ENCODE measurements around the gene CTAGE4. TPM values are rescaled to one million over a fixed set of nuclear protein-coding genes. Genes with fewer than 3 reads are reported as not detected.
"Not testable (repeated sequence)": the region's sequence is repeated elsewhere in the genome, so short reads cannot be mapped to it uniquely, and the experiment has no call there.

The CTAGE4 gene
- total and polyA plus RNA-seq, 4 donors, result 1.5 to 4.3 (median 2.0) TPM; not detected in 1

GRCh38 chr7:144223675-144224074 is 40.4 kb downstream of the CTAGE4 start:
- ATAC-seq (ENCODE audit: low FRiP score); H3K9me3 ChIP-seq (ENCODE audit: control insufficient read depth, low read length); H3K27me3 ChIP-seq (ENCODE audit: control insufficient read depth in 1 of 2, insufficient read depth in 2 of 2, low read length in 1 of 2); H3K27ac ChIP-seq (ENCODE audit: low read depth in 1 of 2, low read length in 2 of 2); intact Hi-C loops (cut with DNase I); H3K36me3 ChIP-seq (ENCODE audit: control insufficient read depth in 1 of 2, insufficient read depth in 2 of 2, low read length in 1 of 2); H3K4me1 ChIP-seq (ENCODE audit: control insufficient read depth in 1 of 2, insufficient read depth in 2 of 2, low read length in 2 of 2); H3K4me3 ChIP-seq (ENCODE audit: low read length in 2 of 2); DNase-seq: not testable (repeated sequence)

- H3K4me1 ChIP-seq (ENCODE audit: control insufficient read depth in 1 of 2, insufficient read depth in 2 of 2, low read length in 2 of 2); DNase-seq; H3K4me3 ChIP-seq (ENCODE audit: low read length in 2 of 2); H3K27me3 ChIP-seq (ENCODE audit: control insufficient read depth in 1 of 2, insufficient read depth in 2 of 2, low read length in 1 of 2); H3K27ac ChIP-seq (ENCODE audit: low read depth in 1 of 2, low read length in 2 of 2); H3K36me3 ChIP-seq (ENCODE audit: control insufficient read depth in 1 of 2, insufficient read depth in 2 of 2, low read length in 1 of 2); H3K9me3 ChIP-seq (ENCODE audit: control insufficient read depth, low read length); intact Hi-C loops (cut with DNase I): not testable (repeated sequence)
- WGBS, 2 donors, result 76 to 77% methylated on average over 3 of the region's 4 CpGs
- ATAC-seq (ENCODE audit: low FRiP score), result peak; percentile 70
Measured at GRCh38 chr7:144226866-144227265, 43.6 kb downstream of the CTAGE4 start.

- intact Hi-C loops (cut with DNase I); H3K9me3 ChIP-seq (ENCODE audit: control insufficient read depth, low read length); H3K27me3 ChIP-seq (ENCODE audit: control insufficient read depth in 1 of 2, insufficient read depth in 2 of 2, low read length in 1 of 2); H3K27ac ChIP-seq (ENCODE audit: low read depth in 1 of 2, low read length in 2 of 2); H3K4me1 ChIP-seq (ENCODE audit: control insufficient read depth in 1 of 2, insufficient read depth in 2 of 2, low read length in 2 of 2); H3K4me3 ChIP-seq (ENCODE audit: low read length in 2 of 2); H3K36me3 ChIP-seq (ENCODE audit: control insufficient read depth in 1 of 2, insufficient read depth in 2 of 2, low read length in 1 of 2): not testable (repeated sequence)
- 94 to 95% methylated on average over 1 of the region's 3 CpGs for WGBS, 2 donors
- peak in 1 of 2 donors; percentile 65 for DNase-seq
- peak; percentile 65 for ATAC-seq (ENCODE audit: low FRiP score)
Measured at GRCh38 chr7:144228810-144229209, 45.5 kb downstream of the CTAGE4 start.

- H3K27ac ChIP-seq (ENCODE audit: low read depth in 1 of 2, low read length in 2 of 2); DNase-seq; H3K4me1 ChIP-seq (ENCODE audit: control insufficient read depth in 1 of 2, insufficient read depth in 2 of 2, low read length in 2 of 2); H3K9me3 ChIP-seq (ENCODE audit: control insufficient read depth, low read length); H3K4me3 ChIP-seq (ENCODE audit: low read length in 2 of 2); H3K36me3 ChIP-seq (ENCODE audit: control insufficient read depth in 1 of 2, insufficient read depth in 2 of 2, low read length in 1 of 2); ATAC-seq (ENCODE audit: low FRiP score); intact Hi-C loops (cut with DNase I); H3K27me3 ChIP-seq (ENCODE audit: control insufficient read depth in 1 of 2, insufficient read depth in 2 of 2, low read length in 1 of 2): not testable (repeated sequence)
- WGBS, 2 donors, result no CpG with 5 or more reads among the region's 2 CpGs
Measured at GRCh38 chr7:144231027-144231426, 47.8 kb downstream of the CTAGE4 start.

- H3K27me3 ChIP-seq (ENCODE audit: control insufficient read depth in 1 of 2, insufficient read depth in 2 of 2, low read length in 1 of 2); ATAC-seq (ENCODE audit: low FRiP score); intact Hi-C loops (cut with DNase I); H3K4me1 ChIP-seq (ENCODE audit: control insufficient read depth in 1 of 2, insufficient read depth in 2 of 2, low read length in 2 of 2); H3K36me3 ChIP-seq (ENCODE audit: control insufficient read depth in 1 of 2, insufficient read depth in 2 of 2, low read length in 1 of 2); H3K4me3 ChIP-seq (ENCODE audit: low read length in 2 of 2); H3K27ac ChIP-seq (ENCODE audit: low read depth in 1 of 2, low read length in 2 of 2); H3K9me3 ChIP-seq (ENCODE audit: control insufficient read depth, low read length); DNase-seq: not testable (repeated sequence)
- 88 to 93% methylated on average over 1 of the region's 1 CpG for WGBS, 2 donors
Measured at GRCh38 chr7:144233039-144233438, 49.8 kb downstream of the CTAGE4 start.

Other genes starting within 250 kb of the CTAGE4 start
- not detected for gene OR2F2, start 248.2 kb upstream of the CTAGE4 start, total RNA-seq
- gene OR2F2, start 248.2 kb upstream of the CTAGE4 start, polyA plus RNA-seq, result not detected
- gene OR2F1, start 228.6 kb upstream of the CTAGE4 start, total RNA-seq, result not detected
- not detected for gene OR2F1, start 228.6 kb upstream of the CTAGE4 start, polyA plus RNA-seq
- not detected for gene OR6B1, start 183.1 kb upstream of the CTAGE4 start, total RNA-seq
- gene OR6B1, start 183.1 kb upstream of the CTAGE4 start, polyA plus RNA-seq, result not detected
- gene OR2A5, start 134.5 kb upstream of the CTAGE4 start, total RNA-seq, result not detected
- not detected for gene OR2A5, start 134.5 kb upstream of the CTAGE4 start, polyA plus RNA-seq
- not detected for gene OR2A25, start 113.7 kb upstream of the CTAGE4 start, total RNA-seq
- not detected for gene OR2A25, start 113.7 kb upstream of the CTAGE4 start, polyA plus RNA-seq
- gene OR2A12, start 97.2 kb upstream of the CTAGE4 start, total RNA-seq, result not detected
- not detected for gene OR2A12, start 97.2 kb upstream of the CTAGE4 start, polyA plus RNA-seq
- not detected for gene OR2A2, start 73.9 kb upstream of the CTAGE4 start, total RNA-seq
- not detected for gene OR2A2, start 73.9 kb upstream of the CTAGE4 start, polyA plus RNA-seq
- not detected for gene OR2A14, start 60.3 kb upstream of the CTAGE4 start, total RNA-seq
- not detected for gene OR2A14, start 60.3 kb upstream of the CTAGE4 start, polyA plus RNA-seq
- gene ARHGEF35, start 12.4 kb downstream of the CTAGE4 start, total RNA-seq, result 1 to 10 TPM; 4.6 to 9.8 TPM
- 10 to 100 TPM in 1 of 2 donors, 1 to 10 TPM in 1; 4.7 to 11.3 TPM for gene ARHGEF35, start 12.4 kb downstream of the CTAGE4 start, polyA plus RNA-seq
- 1 to 10 TPM in 1 of 2 donors, not detected in 1; 1.3 TPM for gene OR2A42, start 56.1 kb downstream of the CTAGE4 start, total RNA-seq
- under 1 TPM; 0.03 to 0.50 TPM for gene OR2A42, start 56.1 kb downstream of the CTAGE4 start, polyA plus RNA-seq
- 1 to 10 TPM; 1.5 to 4.7 TPM for gene OR2A7, start 81.3 kb downstream of the CTAGE4 start, total RNA-seq
- gene OR2A7, start 81.3 kb downstream of the CTAGE4 start, polyA plus RNA-seq, result under 1 TPM in 1 of 2 donors, not detected in 1; 0.67 TPM
- gene CTAGE8, start 85.8 kb downstream of the CTAGE4 start, total RNA-seq, result 1 to 10 TPM in 1 of 2 donors, under 1 TPM in 1; 0.21 to 1.2 TPM
- not detected for gene CTAGE8, start 85.8 kb downstream of the CTAGE4 start, polyA plus RNA-seq
- gene OR2A1, start 129.0 kb downstream of the CTAGE4 start, total RNA-seq, result under 1 TPM; 0.16 to 0.39 TPM
- gene OR2A1, start 129.0 kb downstream of the CTAGE4 start, polyA plus RNA-seq, result under 1 TPM; 0.50 to 0.59 TPM
- 10 to 100 TPM in 1 of 2 donors, 1 to 10 TPM in 1; 9.0 to 14.5 TPM for gene ARHGEF5, start 171.9 kb downstream of the CTAGE4 start, total RNA-seq
- gene ARHGEF5, start 171.9 kb downstream of the CTAGE4 start, polyA plus RNA-seq, result 1 to 10 TPM; 2.5 to 9.1 TPM
- gene NOBOX, start 220.2 kb downstream of the CTAGE4 start, total RNA-seq, result not detected
- gene NOBOX, start 220.2 kb downstream of the CTAGE4 start, polyA plus RNA-seq, result not detected